HL-60 (cell line): ENCODE data around the gene STT3B.

Experiments used
- DNase-seq, 2 experiments: peaks; one replicate each; pipeline ENCODE4 v3.0.0-alpha.2; 2010 to 2020; ENCODE audit warnings: low read depth in 1 of 2, low spot score in 1 of 2
- H3K27ac ChIP-seq: fragments of 250-450 bp; sonication (Bioruptor Pico); replicated peaks from 2 replicates; pipeline ENCODE4 v1.5.1; 2020; ENCODE audit warnings: mild to moderate bottlenecking, moderate library complexity
- H3K27me3 ChIP-seq: fragments of 250-450 bp; sonication (Bioruptor Pico); 2 replicates; pipeline ENCODE4 v1.5.1; 2021; ENCODE audit warnings: mild to moderate bottlenecking, moderate library complexity; ENCODE audit not compliant: insufficient read depth, poor library complexity, severe bottlenecking
- H3K4me3 ChIP-seq: replicated peaks from 2 replicates; pipeline ENCODE4 v1.5.1; 2011; ENCODE audit warnings: mild to moderate bottlenecking, control low read depth, low read length; ENCODE audit not compliant: insufficient read depth
- GABPA ChIP-seq: IDR thresholded peaks from 2 replicates; pipeline ENCODE4 v1.6.1; 2012; ENCODE audit warnings: low read depth
- POLR2AphosphoS5 ChIP-seq: IDR thresholded peaks from 2 replicates; pipeline ENCODE4 v1.6.1; 2012; ENCODE audit warnings: low read depth
- SPI1 ChIP-seq: IDR thresholded peaks from 2 replicates; pipeline ENCODE4 v1.6.1; 2012; ENCODE audit warnings: low read depth, mild to moderate bottlenecking, borderline replicate concordance
- TF ChIP-seq, protein P1 (sequence below): IDR thresholded peaks from 2 replicates; pipeline ENCODE4 v1.6.1; 2012; ENCODE audit warnings: low read depth; ENCODE audit not compliant: insufficient replicate concordance
- TF ChIP-seq, protein P2 (sequence below): IDR thresholded peaks from one replicate; pipeline ENCODE4 v1.5.1; 2011; ENCODE audit warnings: low read length, control low read depth, inconsistent platforms; ENCODE audit not compliant: insufficient read depth

Gene STT3B

DNA sequence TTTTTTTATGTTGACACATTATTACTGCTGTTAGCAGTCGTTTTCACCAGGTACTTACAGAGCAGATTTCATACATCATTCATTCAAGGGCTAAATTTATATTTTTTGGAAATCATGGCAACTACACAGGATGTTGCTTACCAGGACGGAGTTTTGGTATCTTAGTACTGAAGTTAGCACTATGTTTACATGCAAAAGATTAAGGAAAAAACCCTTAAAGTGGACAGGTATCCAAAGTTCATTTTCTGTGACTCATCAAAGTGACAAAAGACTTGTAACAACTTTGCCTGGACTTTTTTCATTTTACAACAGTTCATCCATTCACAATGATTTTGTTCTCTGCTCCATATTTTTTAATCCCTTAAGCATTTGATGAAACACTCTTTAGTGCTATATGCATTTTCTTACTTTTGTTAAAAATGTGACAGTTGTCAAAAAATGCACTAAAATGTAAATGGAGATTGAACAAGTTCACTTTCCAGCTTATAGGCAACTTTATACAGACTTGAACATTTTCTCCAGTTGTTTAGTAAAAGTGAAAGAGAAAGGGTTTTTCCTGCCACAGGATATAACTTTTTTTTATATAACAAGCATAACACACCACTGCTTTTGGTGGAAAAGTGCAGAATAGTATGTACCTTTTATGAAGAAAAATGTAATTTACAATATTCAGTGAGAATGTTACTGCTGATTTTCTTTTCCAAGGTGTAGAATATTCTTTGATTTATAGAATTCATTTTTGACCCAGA, 104.1 kb downstream of the STT3B start:
- H3K27me3 ChIP-seq = no peaks in the 10 kb centered on the region
- no peak for DNase-seq
- no peak overlapping the region for H3K4me3 ChIP-seq
- no peak overlapping the region for H3K27ac ChIP-seq
- TF ChIP-seq, protein P1, sequence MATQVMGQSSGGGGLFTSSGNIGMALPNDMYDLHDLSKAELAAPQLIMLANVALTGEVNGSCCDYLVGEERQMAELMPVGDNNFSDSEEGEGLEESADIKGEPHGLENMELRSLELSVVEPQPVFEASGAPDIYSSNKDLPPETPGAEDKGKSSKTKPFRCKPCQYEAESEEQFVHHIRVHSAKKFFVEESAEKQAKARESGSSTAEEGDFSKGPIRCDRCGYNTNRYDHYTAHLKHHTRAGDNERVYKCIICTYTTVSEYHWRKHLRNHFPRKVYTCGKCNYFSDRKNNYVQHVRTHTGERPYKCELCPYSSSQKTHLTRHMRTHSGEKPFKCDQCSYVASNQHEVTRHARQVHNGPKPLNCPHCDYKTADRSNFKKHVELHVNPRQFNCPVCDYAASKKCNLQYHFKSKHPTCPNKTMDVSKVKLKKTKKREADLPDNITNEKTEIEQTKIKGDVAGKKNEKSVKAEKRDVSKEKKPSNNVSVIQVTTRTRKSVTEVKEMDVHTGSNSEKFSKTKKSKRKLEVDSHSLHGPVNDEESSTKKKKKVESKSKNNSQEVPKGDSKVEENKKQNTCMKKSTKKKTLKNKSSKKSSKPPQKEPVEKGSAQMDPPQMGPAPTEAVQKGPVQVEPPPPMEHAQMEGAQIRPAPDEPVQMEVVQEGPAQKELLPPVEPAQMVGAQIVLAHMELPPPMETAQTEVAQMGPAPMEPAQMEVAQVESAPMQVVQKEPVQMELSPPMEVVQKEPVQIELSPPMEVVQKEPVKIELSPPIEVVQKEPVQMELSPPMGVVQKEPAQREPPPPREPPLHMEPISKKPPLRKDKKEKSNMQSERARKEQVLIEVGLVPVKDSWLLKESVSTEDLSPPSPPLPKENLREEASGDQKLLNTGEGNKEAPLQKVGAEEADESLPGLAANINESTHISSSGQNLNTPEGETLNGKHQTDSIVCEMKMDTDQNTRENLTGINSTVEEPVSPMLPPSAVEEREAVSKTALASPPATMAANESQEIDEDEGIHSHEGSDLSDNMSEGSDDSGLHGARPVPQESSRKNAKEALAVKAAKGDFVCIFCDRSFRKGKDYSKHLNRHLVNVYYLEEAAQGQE = no peak
- TF ChIP-seq GABPA (no peak), SPI1 (no peak), POLR2AphosphoS5 (no peak)
- TF ChIP-seq, protein P2, sequence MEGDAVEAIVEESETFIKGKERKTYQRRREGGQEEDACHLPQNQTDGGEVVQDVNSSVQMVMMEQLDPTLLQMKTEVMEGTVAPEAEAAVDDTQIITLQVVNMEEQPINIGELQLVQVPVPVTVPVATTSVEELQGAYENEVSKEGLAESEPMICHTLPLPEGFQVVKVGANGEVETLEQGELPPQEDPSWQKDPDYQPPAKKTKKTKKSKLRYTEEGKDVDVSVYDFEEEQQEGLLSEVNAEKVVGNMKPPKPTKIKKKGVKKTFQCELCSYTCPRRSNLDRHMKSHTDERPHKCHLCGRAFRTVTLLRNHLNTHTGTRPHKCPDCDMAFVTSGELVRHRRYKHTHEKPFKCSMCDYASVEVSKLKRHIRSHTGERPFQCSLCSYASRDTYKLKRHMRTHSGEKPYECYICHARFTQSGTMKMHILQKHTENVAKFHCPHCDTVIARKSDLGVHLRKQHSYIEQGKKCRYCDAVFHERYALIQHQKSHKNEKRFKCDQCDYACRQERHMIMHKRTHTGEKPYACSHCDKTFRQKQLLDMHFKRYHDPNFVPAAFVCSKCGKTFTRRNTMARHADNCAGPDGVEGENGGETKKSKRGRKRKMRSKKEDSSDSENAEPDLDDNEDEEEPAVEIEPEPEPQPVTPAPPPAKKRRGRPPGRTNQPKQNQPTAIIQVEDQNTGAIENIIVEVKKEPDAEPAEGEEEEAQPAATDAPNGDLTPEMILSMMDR = no peak

DNA sequence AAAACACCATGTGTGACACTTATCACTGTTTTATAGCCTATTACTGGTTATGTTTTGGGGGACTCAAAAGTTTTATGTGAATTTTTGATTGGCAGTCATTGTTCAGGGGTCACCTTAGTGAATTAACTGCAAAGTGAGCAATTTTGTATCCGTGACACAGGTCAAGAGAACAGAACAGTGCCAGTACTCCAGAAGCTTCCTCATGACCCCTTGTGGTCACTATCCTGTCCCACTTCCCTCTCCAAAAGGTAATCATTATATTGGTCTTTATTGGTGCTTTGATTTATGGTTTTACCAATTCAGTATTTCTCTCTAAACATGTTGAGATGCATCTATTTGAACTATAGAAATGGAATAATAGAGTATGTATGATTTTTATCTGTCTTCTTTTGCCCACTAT, 107.1 kb downstream of the STT3B start:
- H3K4me3 ChIP-seq = no peak overlapping the region
- no peak overlapping the region for H3K27ac ChIP-seq
- no peak for TF ChIP-seq GABPA
- TF ChIP-seq, protein P2 = no peak
- no peak for TF ChIP-seq POLR2AphosphoS5
- TF ChIP-seq, protein P1 = no peak
- no peak for TF ChIP-seq SPI1
- H3K27me3 ChIP-seq = no peaks in the 10 kb centered on the region
- DNase-seq = no peak

DNA sequence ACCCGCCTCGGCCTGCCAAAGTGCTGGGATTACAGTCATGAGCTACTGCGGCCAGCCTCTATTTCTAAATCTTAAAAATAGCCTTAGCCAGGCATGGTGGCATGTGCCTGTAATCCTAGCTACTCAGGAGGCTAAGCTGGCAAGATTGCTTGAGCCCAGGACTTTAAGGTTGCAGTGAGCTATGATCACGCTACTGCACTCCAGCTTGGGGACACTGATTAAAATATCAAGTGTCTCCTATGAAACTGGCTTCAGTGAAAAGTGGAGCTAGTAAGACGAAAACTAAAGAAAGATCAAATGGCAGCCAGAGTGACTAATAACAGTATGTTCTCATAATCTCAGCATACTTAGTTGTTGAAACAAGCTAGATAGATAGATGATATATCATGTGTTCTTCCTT, 112.5 kb downstream of the STT3B start:
- no peak overlapping the region for H3K27ac ChIP-seq
- no peaks in the 10 kb centered on the region for H3K27me3 ChIP-seq
- TF ChIP-seq SPI1 (no peak), GABPA (no peak), POLR2AphosphoS5 (no peak)
- TF ChIP-seq, protein P1 = no peak
- TF ChIP-seq, protein P2 = no peak
- DNase-seq = no peak
- H3K4me3 ChIP-seq = no peak overlapping the region
